D341Med (cell line): Measurements from ENCODE around the gene SLC22A23.

ENCODE experiments used
- DNase-seq: peaks from one replicate; pipeline ENCODE4 v3.0.0; 2012; ENCODE audit warnings: low spot score

SLC22A23 gene

GRCh38 chr6:3351829-3352524, 104.9 kb downstream of the SLC22A23 start:
- DNase-seq = no peak

- no peak for DNase-seq
Observed at GRCh38 chr6:3351105-3351676, 105.7 kb downstream of the SLC22A23 start.

GRCh38 chr6:3350252-3350796, 106.5 kb downstream of the SLC22A23 start:
- no peak for DNase-seq

- DNase-seq = no peak
Observed at GRCh38 chr6:3349388-3350251, 107.2 kb downstream of the SLC22A23 start.

GRCh38 chr6:3348821-3349220, 108.0 kb downstream of the SLC22A23 start:
- DNase-seq = no peak

GRCh38 chr6:3347826-3348225, 109.0 kb downstream of the SLC22A23 start:
- no peak for DNase-seq

GRCh38 chr6:3347247-3347646, 109.6 kb downstream of the SLC22A23 start:
- no peak for DNase-seq

- DNase-seq = no peak
Observed at GRCh38 chr6:3346476-3346875, 110.4 kb downstream of the SLC22A23 start.

- DNase-seq = no peak
Observed at GRCh38 chr6:3345836-3346235, 111.0 kb downstream of the SLC22A23 start.

GRCh38 chr6:3343089-3343883, 113.6 kb downstream of the SLC22A23 start:
- no peak for DNase-seq

GRCh38 chr6:3341467-3341866, 115.4 kb downstream of the SLC22A23 start:
- DNase-seq = no peak

- no peak for DNase-seq
Observed at GRCh38 chr6:3340894-3341293, 116.0 kb downstream of the SLC22A23 start.

GRCh38 chr6:3340358-3340802, 116.5 kb downstream of the SLC22A23 start:
- DNase-seq = no peak

GRCh38 chr6:3339811-3340210, 117.0 kb downstream of the SLC22A23 start:
- no peak for DNase-seq

GRCh38 chr6:3337521-3338350, 119.1 kb downstream of the SLC22A23 start:
- DNase-seq = no peak

GRCh38 chr6:3336859-3337515, 119.9 kb downstream of the SLC22A23 start:
- no peak for DNase-seq

GRCh38 chr6:3336066-3336786, 120.6 kb downstream of the SLC22A23 start:
- no peak for DNase-seq

GRCh38 chr6:3335169-3335568, 121.7 kb downstream of the SLC22A23 start:
- no peak for DNase-seq

GRCh38 chr6:3334555-3334954, 122.3 kb downstream of the SLC22A23 start:
- no peak for DNase-seq

GRCh38 chr6:3333263-3333662, 123.6 kb downstream of the SLC22A23 start:
- DNase-seq = no peak
